NCI-H69 (cell line): ENCODE results near the gene PRUNE2.

Experiments used
- DNase-seq: peaks from one replicate; lab custom pipeline; 2025; lab: John Stamatoyannopoulos, UW

PRUNE2 gene

DNA sequence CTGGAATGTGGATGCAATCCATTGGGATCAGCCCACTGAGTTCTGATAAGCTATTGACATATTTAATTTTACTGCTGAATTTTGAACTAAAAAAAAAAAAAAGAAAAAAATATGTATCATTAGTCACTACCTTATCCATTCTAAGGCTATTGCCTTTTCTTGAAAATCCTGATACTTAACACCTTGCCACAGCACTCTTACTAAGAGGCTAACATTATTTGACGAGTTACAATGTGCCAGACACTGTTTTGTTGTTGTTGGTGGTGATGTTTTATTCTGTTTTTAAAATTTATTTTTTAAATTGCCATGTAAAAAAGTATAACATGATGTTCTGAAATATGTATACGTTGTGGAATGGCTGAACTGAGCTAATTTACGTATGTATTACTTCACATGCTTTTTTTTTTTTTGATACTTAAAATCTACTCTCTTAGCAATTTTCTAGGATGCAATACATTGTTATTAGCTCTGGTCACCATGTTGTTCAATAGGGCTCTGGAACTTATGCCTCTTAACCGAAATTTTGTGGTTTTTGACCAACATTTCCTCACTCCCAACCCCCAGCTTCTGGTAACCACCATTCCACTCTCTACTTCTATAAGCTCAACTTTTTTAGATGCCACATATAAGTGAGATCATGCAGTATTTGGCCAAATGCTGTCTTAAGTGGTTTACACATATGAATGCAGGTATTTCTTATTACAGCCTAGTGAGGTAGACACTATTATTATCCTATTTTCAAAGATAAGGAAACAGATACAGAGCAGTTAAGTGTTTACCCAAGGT lies 276.5 kb downstream of the PRUNE2 start:
- DNase-seq: no peak

DNA sequence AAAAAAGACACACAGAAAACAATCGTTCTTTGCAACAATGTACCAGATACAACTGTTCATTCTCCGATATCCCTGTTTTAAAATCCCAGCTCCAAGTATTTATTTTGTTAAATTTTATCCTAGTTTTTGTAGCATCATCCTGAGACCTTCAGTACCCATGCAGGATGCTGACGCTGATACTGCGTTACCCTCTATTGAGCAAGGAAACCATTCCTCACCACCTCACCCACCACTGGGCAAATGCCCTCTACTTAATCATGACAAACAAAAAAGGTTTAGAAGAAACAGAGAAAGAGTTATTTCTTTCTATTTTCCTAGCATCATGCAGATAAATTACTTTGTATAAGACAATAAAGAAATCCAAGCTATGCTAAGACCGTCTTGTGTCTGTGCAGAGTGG lies 277.8 kb downstream of the PRUNE2 start:
- no peak for DNase-seq

DNA sequence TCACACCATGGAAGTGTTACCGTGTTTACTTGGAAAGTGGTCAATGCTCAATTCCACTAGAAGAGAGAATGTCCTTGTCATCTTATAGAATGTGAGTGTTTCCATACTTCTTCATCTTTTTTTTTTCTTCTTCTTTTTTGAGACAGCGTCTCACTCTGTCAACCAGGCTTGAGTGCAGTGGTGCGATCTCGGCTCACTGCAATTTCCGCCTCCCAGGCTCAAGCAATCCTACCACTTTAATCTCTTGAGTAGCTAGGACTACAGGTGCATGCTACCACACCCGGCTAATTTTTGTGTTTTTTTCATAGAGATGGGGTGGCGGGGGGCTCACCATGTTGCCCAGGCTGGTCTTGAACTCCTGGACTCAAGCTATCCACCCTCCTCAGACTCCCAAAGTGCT lies 278.9 kb downstream of the PRUNE2 start:
- no peak for DNase-seq

DNA sequence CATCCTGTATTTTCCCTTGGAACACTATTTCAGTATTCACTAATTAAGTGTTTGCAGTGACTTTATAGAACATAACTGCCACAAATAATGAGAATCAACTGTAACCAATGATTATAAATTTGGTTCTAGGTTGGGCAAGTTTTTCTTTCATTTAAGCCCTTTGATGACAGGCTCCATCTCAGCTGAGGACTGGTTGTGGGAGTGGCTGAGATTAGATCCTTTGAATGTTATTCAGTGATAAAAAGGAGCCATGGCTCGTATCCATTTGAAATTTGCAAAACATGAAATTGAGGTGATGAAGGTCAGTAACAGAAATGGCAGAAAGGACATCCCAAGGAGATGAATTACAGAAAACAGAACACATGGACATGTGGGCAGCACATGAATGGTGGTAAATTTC lies 279.8 kb downstream of the PRUNE2 start:
- DNase-seq: no peak

DNA sequence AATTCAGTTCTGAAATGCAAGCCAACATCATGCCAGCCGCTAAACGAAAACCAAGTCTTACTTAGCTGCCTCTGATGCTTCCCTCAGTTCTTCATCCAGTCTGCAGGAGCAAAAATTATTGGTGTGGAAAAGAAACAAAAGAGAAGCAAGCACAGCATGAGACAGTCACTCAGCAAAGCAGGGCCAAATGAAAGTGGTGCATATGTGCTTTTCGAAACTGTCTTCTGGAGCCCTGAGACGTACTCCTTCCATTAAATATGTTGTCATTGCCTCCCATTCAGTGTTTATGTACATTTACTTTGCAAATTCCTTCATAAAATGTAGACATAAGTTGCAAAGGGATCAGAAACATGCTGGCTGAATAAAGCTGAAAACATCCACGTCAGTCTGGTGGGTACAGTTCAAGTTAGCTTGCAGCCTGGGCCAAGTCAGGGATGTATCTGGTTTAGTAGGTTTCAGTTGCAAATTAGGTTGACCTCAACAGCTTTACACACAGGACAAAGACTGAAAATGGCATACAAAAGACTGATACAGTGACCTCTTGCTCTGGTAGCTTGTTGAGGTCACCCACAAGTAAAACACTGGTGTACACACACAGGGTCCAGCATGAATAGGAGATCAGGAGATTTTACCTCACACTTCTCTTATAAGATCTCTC lies 281.4 kb downstream of the PRUNE2 start:
- DNase-seq: no peak

DNA sequence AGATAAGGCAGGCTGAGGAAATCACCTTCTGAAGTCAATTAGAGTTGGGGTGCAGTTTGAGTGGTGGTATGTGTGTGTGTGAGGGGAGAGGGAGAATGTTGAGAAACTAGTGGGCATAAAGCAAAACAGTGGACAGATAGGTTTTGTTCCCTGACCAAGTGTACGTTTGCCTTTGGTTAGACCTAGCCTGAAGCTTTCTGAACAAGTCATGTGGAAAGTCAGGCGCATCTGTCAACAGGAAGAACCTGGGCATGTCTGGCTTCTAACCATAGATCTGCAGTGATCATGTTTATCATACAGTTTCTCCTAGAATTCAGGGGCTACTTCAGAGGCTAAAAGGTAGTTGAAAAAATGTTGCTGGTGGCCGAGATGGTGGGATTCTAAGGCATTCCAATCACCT lies 284.9 kb downstream of the PRUNE2 start:
- peak; percentile 46 for DNase-seq

DNA sequence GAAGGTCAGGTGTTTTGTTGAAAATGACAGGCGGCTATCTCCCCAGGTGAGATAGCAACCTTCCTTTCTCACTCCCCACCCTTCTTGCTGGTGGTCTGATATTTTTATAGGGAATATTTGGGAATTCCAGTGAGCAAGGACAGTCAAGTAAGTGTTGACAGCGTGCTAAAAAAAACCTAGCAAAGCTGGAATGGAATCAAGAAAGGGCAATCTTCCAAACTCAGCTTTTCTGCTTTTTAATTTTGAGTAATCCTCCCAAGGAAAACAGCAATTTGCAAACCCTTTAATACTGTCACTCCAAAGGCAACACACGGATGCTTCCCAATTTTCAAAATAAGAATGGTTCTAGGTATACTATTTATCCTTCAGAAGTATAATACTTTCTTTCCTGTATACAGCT lies 285.3 kb downstream of the PRUNE2 start:
- DNase-seq: no peak

GRCh38 chr9:76619640-76620039 lies 286.3 kb downstream of the PRUNE2 start:
- DNase-seq: no peak

- DNase-seq: no peak
Observed at GRCh38 chr9:76619197-76619596, 286.7 kb downstream of the PRUNE2 start.

GRCh38 chr9:76618762-76619161 lies 287.2 kb downstream of the PRUNE2 start:
- DNase-seq: no peak

- no peak for DNase-seq
Observed at GRCh38 chr9:76617497-76618175, 288.3 kb downstream of the PRUNE2 start.

DNA sequence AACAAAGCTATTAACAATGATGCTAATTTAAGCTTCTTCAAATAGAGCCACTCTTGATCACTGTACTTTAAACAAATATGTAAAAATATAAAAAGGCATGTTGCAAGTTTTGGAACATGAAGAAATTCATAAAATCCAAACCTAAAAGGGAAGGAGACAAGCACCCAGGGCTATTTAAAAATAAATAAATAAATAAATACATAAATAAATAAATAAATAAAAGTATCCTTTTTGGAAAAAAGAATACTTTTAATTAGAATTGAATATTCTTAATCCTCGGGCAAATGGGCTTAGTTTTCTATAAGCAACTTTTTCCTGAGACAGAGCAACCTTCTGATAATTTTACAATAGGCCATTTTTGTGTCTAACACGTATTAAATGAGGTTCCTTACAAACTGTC lies 289.1 kb downstream of the PRUNE2 start:
- no peak for DNase-seq

GRCh38 chr9:76615177-76615603 lies 290.7 kb downstream of the PRUNE2 start:
- no peak for DNase-seq

DNA sequence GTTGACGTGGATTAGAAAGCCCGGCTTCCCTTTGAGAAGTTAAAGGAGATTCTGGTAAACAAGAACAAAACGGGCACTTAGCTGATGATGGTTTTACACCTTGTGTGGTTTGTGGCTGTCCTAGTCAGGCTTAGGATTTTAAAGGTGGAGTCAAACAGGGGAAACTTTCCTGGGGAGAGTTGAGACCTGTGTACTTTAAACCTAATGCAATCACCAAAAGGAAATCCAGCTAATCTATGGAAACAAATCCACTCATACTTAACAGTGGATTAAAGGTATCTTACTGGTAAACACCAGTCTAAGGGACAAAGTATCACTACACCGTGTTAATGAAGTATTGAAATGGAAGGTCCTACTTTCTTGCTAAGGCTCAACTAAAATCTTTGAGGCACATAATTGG lies 291.9 kb downstream of the PRUNE2 start:
- no peak for DNase-seq

DNA sequence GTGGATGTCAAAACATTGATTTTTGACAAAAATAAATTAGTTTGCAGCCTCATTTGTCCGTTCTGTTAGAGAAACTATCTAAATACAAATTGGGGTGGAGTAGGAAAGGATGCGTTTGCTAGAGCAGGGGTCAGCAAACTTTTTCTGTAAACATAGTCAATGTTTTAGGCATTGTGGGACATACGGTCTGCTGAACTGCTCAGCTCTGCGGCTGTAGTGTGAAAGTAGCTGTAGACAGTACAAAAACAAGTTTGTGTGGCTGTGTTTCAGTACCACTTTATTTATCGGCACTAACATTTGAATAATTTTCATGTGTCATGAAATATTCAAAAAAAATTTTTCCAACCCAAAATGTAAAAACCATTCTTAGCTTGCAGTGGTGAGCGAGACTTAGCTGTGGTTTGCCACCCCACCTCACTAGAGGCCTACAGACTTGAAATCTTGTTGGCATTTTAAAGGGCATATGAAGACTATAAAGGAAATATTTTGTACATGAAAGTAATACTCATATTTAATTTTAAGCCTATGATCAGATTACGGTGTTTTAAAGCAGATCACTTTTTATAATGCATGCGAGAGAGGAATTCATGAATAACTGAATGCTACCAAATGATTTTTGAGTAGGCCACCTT lies 292.6 kb downstream of the PRUNE2 start:
- no peak for DNase-seq

DNA sequence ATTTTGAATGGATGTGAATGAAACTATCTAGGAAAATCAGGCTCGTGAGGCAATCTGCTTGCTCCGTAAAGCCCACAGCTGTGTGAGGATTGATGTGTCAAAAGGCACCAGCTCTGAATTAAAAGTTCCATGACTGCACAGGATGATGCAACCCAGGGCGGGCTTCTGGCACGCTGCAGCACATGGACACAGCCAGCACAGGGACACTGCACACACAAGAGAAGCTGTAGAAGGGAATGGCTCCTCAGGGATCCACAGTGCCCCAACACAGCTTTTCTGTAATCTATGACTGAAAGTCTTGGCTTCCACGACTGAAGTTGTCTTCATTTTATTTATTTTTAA lies 295.9 kb downstream of the PRUNE2 start:
- peak; percentile 31 for DNase-seq

- DNase-seq: no peak
Observed at GRCh38 chr9:76609285-76610010, 296.5 kb downstream of the PRUNE2 start.

DNA sequence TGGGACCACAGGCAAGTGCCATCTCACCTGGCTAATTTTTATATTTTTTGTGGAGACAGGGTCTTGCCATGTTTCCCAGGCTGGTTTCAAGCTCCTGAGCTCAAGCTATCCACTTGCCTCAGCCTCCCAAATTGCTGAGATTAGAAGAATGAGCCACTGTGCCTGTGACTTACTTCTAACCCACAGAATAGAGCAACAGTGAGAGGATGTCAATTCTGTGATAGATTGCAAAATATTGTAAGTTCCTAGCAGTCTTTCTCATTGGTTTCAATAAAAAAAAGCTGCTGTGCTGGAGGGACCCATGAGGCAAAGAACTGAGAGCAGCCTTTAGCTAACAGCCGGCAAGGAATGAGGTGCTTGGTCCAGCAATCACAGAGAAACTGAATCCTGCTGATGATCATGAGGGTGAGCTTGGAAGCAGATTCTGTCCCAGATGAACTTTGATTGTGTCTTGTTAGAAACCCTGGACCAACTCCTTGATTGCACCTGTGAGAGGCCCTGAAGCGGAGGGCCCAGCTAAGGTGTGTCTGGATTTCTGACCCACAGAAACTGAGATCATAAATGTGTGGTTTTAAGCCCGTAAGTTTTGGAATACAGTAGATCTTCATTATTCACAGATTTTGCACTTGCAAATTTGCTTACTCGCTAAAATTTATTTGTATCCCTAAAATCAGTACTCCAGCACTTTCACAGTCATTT lies 297.2 kb downstream of the PRUNE2 start:
- no peak for DNase-seq

GRCh38 chr9:76607730-76608436 lies 298.0 kb downstream of the PRUNE2 start:
- DNase-seq: no peak

- no peak for DNase-seq
Observed at GRCh38 chr9:76605321-76605900, 300.5 kb downstream of the PRUNE2 start.
